RWPE1 (cell line): Measurements from ENCODE around the gene SLC36A1.
A peak's percentile ranks its signal among the peaks of the same experiment; 100 is the strongest.

ENCODE experiments used
- CTCF ChIA-PET: fragments of 350-600 bp; sonication (Branson Sonifier 250); formaldehyde crosslinking; extraction: SDS; loops from one replicate; lab custom pipeline; 2021; lab: Yijun Ruan, JAX
- POLR2A ChIA-PET: fragments of 400-600 bp; formaldehyde crosslinking; extraction: SDS; loops from one replicate; lab custom pipeline; 2020; ENCODE audit warnings: antibody characterized with exemption; ENCODE audit not compliant: low non-redundant PET; lab: Yijun Ruan, JAX
- DNase-seq: peaks from one replicate; pipeline ENCODE4 v3.0.0; 2012; ENCODE audit warnings: low spot score
- H3K27ac ChIP-seq: fragments of 450-650 bp; 2 replicates; pipeline ENCODE4 v1.5.1; 2017
- TF ChIP-seq, protein P1 (sequence below): fragments of 450-650 bp; conservative IDR thresholded peaks from 2 replicates; pipeline ENCODE4 v1.5.1; 2017; ENCODE audit warnings: low read depth, mild to moderate bottlenecking

SLC36A1 gene

DNA sequence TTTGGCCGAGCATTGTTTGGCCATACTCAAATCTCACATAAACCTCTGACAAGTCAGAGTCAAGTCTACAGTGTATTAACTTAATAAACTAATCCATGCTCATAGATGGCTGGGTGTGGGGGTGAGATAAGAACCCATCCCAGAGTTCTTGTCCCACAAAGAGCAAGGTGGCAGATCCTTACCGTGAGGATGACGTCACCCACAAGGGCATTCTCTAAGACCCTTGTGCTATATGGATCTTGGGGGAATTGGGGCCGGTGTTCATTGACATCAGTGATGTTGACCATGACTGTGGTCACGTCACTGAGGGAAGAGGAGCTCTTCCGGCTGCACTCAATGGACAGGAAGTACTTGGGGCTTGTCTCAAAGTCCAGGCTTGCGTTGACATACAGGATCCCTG, 81.6 kb downstream of the SLC36A1 start:
- ChIA-PET POLR2A (no interaction called here), CTCF (no interaction called here)
- DNase-seq: no peak
- H3K27ac ChIP-seq: peak overlapping the region; percentile 37
- TF ChIP-seq, protein P1, sequence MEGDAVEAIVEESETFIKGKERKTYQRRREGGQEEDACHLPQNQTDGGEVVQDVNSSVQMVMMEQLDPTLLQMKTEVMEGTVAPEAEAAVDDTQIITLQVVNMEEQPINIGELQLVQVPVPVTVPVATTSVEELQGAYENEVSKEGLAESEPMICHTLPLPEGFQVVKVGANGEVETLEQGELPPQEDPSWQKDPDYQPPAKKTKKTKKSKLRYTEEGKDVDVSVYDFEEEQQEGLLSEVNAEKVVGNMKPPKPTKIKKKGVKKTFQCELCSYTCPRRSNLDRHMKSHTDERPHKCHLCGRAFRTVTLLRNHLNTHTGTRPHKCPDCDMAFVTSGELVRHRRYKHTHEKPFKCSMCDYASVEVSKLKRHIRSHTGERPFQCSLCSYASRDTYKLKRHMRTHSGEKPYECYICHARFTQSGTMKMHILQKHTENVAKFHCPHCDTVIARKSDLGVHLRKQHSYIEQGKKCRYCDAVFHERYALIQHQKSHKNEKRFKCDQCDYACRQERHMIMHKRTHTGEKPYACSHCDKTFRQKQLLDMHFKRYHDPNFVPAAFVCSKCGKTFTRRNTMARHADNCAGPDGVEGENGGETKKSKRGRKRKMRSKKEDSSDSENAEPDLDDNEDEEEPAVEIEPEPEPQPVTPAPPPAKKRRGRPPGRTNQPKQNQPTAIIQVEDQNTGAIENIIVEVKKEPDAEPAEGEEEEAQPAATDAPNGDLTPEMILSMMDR: no peak

DNA sequence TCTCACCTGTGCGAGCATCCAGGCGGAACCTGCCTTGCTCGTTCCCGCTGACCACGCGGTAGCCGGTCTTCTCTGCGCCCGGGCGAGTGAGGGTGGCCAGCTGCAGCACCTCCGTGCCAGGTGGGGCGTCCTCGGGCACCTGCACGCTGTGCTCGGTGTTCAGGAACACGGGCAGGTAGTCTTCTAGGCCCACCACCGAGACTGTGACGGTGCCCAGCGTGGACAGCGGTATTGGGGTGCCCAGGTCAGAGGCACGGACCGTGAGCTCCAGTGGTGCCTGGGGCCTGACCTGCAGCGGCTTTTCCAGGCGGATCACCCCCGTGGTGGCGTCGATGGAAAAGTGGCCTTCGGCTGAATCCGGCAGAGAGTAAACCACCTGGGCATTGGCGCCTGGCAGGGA, 84.2 kb downstream of the SLC36A1 start:
- TF ChIP-seq, protein P1: no peak
- ChIA-PET CTCF (no interaction called here), POLR2A (no interaction called here)
- DNase-seq: no peak
- H3K27ac ChIP-seq: peak overlapping the region; percentile 49

DNA sequence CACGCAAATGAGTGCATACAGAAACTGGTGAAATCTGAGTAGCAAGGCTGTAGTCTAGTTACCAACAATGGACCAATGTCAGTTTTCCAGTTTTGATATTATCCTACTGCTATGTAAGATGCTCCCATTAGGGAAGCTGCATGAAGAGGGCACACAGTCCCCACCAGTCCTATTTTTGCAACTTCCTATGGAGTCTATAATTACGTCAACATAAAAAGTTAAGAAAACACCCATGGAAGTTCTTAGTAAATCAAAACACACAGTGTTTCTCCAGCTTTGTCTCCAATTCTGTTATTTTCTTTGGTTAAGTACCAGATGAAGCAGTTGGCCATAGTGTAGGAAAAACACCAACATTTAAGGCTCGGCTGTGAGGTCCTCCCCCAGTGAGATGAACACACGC, 85.0 kb downstream of the SLC36A1 start:
- no peak for DNase-seq
- no peak overlapping the region for H3K27ac ChIP-seq
- TF ChIP-seq, protein P1: no peak
- CTCF ChIA-PET: interaction anchor here (0.6 kb wide), 2 partner anchors 86 to 298 kb away, joined by 3 to 5 read pairs; no protein-coding TSS in a partner anchor
- POLR2A ChIA-PET: no interaction called here

DNA sequence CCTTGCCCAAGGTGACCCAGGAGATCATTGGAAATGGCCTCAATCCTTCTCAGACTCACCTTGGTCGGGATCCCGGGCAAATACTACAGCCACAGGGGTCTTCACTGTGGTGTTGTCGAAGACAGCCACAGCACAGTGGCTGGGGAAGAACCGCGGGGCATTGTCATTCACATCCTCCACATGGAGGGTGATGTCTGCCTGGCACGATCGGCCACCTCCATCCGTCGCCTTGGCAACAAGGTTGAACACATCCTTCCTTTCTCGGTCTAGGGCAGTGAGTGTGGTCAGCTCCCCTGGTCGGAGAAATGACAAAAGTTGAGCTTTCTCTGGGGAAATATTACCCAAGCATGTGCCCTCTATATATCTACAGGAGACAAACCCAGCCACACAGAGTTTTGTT, 86.9 kb downstream of the SLC36A1 start:
- peak overlapping the region; percentile 48 for H3K27ac ChIP-seq
- CTCF ChIA-PET: interaction anchor here (0.5 to 1.2 kb wide), 3 partner anchors 53 to 118 kb away, joined by 3 to 4 read pairs (median 3); no protein-coding TSS in a partner anchor
- DNase-seq: no peak
- TF ChIP-seq, protein P1: no peak
- POLR2A ChIA-PET: no interaction called here

DNA sequence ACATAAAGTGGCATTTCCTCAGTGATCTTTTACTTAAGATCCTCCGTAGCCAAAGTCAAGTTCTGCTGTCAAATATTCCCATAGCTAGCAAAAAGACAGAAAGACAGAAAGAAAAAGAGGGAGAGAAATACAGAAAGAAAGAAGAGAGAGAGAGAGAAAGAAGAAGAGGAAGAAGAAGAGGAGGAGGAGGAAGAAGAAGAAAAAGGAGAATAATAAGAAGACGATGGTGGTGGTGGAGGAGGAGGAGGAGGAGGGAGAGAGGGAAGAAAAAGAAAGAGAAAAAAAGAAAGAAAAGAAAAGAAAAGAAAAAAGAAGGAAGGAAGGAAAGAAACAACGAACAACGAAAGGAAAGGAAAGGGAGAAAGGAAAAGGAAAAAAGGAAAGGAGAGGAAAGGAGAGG, 89.6 kb downstream of the SLC36A1 start:
- no peak for DNase-seq
- no peak overlapping the region for H3K27ac ChIP-seq
- POLR2A ChIA-PET: no interaction called here
- CTCF ChIA-PET: no interaction called here
- TF ChIP-seq, protein P1: no peak

DNA sequence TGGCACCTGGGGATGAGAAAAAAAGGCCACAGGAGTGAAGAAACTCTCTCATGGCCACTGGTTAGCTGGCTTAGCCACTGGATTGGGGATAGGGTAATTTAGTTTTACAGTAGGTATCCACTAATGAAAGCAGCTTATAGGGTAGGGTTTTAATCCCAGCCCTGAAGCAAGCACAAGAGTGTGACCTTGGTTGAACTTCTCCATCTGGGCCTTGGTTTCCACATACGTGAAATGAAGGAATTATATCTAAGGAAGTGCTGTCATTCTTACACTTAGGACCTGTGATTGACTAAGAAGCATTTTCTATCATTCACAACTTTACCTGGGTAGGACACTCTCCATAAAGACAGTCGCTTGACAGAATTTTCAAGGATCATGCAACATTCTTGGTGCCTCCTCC, 94.2 kb downstream of the SLC36A1 start:
- no peak for DNase-seq
- TF ChIP-seq, protein P1: no peak
- ChIA-PET POLR2A (no interaction called here), CTCF (no interaction called here)
- no peak overlapping the region for H3K27ac ChIP-seq
